HG02840 (cell line): ENCODE measurements around the gene CCDC50.

ENCODE experiments used
- ATAC-seq: cut with Tn5 transposase; IDR thresholded peaks from one replicate; pipeline ENCODE4 v1.9.1; 2021; ENCODE audit warnings: mild to moderate bottlenecking, moderate library complexity, moderate number of reproducible peaks; ENCODE audit not compliant: unreplicated experiment, low FRiP score

CCDC50 gene

DNA sequence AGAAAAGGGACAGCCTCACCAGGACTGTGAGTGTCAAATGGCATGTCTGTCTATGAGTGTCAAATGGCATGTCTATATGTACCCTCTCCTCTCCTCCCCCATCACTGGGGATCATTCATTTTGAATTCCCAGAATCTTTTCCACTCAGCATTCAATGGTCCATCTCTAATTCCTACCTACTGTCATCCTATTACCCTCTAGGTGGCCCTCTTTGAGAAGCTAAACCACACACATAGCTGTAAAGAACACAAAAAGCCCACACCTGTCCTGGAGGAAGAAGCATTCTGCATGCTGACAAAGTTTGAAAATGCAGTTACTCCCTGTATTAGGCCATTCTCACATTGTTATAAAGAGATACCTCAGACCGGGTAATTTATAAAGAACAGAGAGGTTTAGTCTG is 85.5 kb downstream of the CCDC50 start:
- no peak for ATAC-seq

DNA sequence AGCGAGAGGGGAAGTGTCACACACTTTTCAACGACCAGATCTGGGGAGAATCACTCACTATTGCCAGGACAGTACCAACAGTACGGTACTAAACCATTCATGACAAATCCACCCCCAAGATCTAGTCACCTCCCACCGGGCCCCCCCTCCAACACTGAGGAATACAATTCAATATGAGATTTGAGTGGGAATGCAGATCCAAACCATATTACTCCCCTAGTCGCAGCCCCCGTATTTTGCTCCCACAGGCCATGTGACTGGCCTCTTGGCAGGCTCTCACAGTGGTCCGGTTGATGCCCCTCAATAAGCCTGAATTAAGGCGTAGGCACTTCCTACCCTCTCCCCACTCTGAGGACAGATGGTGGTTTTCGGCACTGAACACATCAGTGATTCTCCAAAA is 86.4 kb downstream of the CCDC50 start:
- ATAC-seq = no peak

- ATAC-seq = no peak
These were observed 88.2 kb downstream of the CCDC50 start for GRCh38 chr3:191417457-191417729.

GRCh38 chr3:191420771-191421170 is 91.6 kb downstream of the CCDC50 start:
- no peak for ATAC-seq

DNA sequence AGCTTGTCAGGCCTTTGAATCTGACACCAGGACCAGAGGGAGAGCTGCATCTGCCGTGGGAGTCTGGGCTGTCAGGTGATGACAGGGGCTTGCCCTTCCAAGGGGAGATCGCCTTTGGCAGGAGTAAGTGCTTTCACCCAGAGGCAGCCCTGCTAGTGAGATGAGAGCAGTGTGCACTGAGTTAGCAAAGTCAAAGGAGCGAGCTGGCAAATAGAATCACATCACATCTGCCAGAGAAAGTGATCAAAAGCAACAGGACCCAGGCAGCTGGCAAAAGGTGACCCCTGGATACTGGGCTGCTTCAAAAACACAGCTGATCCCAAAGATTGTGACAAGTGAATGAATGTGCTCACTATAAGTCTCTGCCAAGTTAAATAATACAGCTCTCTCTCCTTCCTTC is 95.7 kb downstream of the CCDC50 start:
- ATAC-seq = no peak

GRCh38 chr3:191425322-191425734 is 96.1 kb downstream of the CCDC50 start:
- no peak for ATAC-seq

DNA sequence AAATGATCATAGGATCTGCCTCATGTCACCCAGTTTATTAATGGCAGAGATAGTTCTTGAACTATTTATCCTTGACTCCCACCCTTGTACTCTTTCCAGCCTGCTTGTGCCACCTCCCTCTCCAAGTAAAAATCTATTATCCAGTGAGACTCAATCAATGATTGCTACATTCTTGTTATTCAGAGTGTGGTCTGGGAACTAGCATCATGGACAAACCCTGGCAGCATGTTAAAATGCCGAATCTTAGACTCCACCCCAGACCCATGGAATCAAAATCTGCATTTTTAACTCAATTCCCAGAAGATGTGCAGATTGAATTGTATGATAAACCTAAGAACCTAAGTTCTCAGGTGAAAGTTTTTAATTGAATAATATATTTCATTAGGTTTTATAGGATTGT is 97.1 kb downstream of the CCDC50 start:
- ATAC-seq = no peak

DNA sequence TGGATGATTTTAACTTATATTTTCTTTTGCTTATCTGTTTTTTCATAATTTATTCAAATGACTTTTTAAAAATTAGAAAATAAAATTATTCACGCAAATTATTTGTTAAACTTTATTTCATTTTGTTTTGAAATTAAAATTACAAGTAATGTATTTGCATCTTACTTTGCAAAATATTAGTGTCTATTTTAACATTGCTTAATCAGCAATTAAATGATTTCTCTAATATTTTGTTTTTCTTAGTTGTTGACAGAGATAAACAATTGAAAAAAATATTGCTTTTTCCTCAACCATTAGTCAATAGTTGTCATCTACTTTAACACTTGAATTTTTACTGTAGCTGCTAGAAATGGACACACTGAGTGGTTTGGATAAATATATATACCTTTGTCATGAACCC is 99.0 kb downstream of the CCDC50 start:
- ATAC-seq = no peak

- no peak for ATAC-seq
These were observed 100.9 kb downstream of the CCDC50 start for GRCh38 chr3:191430103-191430502.

DNA sequence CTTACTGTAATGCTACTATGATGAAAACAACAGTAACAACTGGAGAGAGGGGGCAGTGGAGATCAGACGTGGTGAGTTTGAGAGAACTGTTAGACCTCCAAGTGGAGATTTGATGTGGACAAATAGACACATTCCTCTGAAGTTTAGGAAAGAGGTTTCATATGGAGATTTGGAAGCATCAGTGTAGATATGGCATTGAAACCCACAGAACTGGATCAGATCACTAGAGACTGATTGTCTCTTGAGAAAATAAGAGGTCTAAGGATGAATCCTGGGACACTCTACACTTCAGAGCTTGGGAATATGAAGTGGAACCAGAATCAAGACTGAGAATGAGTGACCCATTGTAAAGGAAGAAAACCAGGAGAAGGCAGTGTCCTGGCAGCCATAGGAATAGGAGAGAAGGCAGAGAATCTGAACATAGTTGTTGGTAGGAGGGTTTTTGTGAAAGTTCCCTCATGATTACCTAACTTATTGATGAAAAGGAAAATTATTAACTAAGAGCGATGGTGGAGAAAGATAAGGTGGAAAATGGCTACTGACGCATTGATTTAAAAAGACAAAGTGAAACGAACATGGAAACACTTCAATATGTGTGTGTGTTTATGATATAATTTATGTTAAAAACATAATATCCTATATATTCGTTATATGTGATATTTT is 102.1 kb downstream of the CCDC50 start:
- no peak for ATAC-seq

DNA sequence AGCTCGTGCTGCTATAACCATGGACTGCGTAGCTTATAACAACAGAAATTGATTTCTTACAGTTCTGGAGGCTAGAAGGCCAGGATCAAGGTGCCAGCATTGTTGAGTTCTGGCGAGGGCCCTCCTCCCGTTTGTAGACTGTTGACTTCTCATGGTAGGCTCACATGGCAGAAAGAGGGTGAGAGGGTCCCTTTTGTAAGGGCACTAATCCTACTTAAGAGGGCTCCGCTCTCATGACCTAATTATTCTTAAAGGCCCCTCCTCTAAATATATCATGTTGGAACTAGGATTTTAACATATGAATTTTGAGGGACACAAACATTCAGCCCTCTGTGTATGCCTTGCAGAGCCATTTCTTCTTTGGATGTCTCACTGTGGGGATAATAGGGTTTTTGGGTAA is 103.0 kb downstream of the CCDC50 start:
- no peak for ATAC-seq

GRCh38 chr3:191434024-191434423 is 104.8 kb downstream of the CCDC50 start:
- no peak for ATAC-seq

DNA sequence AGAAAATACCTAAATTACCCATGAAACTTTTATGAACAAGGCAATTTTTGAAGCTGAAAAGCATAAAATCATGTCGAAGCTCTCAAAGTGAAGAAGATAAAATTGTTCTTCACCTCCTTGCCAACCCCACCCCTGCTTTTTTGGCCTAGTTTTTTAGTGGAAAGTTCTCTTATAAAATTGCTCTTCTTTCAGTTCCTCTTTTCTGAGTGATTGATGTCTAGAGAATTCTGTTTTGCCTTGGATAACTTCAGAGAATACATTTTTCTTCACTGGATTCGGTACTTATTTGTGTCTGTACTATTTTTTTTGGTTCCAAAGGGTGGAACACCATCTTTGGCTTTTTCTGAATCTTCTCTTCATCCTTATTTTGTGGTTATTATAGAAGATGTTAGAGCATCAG is 106.8 kb downstream of the CCDC50 start:
- no peak for ATAC-seq

GRCh38 chr3:191438150-191438814 is 109.1 kb downstream of the CCDC50 start:
- no peak for ATAC-seq

DNA sequence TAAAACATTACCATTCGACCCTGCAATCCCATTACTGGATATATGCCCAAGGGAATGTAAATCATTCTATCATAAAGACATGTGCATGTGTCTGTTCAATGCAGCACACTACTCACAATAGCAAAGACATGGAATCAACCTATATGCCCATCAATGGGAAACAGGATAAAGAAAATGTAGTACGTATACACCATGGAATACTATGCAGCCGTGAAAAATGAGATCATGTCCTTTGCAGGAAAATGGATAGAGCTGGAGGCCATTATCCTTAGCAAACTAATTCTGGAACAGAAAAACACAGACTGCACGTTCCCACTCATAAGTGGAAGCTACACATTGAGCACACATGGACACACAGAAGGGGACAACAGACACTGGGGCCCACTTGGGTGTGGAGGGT is 111.3 kb downstream of the CCDC50 start:
- ATAC-seq = no peak

DNA sequence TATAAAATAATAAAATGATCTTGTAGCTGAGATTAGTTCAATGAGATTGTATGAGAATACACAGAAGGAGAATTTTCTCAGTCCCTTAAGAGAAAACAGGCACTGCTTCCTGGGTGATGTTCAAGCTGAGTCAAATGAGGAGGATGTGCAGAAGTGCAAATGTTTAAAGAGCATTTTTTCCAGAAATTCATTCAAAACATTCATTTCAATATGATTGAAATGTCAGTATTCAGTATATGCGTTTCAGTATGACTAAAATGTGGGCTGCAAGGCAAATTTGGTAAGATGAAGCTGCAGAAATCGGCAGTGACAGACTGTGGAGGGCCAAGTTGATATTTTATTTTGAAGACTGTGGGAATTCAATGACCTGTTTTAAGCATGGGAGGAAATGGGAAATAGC is 112.5 kb downstream of the CCDC50 start:
- no peak for ATAC-seq

DNA sequence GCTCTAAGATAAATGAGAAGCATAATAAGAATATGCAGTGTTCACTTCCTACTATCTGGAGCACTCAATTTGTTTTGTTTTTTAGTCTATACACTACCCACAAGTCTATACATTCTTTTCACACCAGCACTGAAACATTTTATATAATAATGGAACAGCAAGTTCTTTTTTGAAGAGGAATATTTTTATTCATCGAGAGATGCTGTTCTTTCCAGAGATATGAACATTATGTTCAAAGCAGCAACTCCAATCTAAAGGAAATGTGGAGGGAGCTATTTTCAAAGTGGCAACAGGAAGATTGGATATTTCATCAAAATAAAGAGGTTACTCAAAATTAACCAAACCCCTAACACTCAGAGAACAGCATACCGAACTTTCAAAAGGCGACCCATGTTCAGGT is 115.4 kb downstream of the CCDC50 start:
- ATAC-seq = no peak
